Measurements from ENCODE around the gene PMEPA1.

PMEPA1 gene

GRCh38 chr20:57660181-57660921 lies 49.5 kb downstream of the PMEPA1 start:
- H3K4me3 ChIP-seq (ENCODE audit: low read depth, low read length) = no peak overlapping the region
- TF ChIP-seq ZFHX2 (tag by site-specific recombination; conservative IDR thresholded peaks at IDR 0.05) (peak; percentile 97), ZFP3 (tag by site-specific recombination; IDR thresholded peaks at IDR 0.05; ENCODE audit: low read depth) (peak; percentile 85), EGR2 (tag by site-specific recombination; IDR thresholded peaks at IDR 0.05; ENCODE audit: low read depth) (peak; percentile 97), ZBTB10 (tag by site-specific recombination; IDR thresholded peaks at IDR 0.05) (peak; percentile 73), ZNF501 (tag by site-specific recombination; IDR thresholded peaks at IDR 0.05) (no peak), ZBTB20 (tag by site-specific recombination; IDR thresholded peaks at IDR 0.05) (no peak)
- ChIA-PET POLR2A (no interaction called here), CTCF (no interaction called here)
- H3K4me1 ChIP-seq (ENCODE audit: control insufficient read depth, insufficient read depth, low read length) = no peaks in the 10 kb centered on the region
- no peak overlapping the region for H3K27ac ChIP-seq (ENCODE audit: extremely low read depth, low read depth, low read length)
- H3K9me3 ChIP-seq (ENCODE audit: control insufficient read depth, insufficient read depth, low read depth, low read length) = no peaks in the 10 kb centered on the region
- peaks cover 0 to 23% of the 10 kb centered on the region in 2 experiments; a peak in 1 of 3 replicates for H3K36me3 ChIP-seq (ENCODE audit: control insufficient read depth in 2 of 2, insufficient read depth in 1 of 2, low read length in 2 of 2)

- no peak for TF ChIP-seq ZNF449 (tag by site-specific recombination; IDR thresholded peaks at IDR 0.05)
- no peak for TF ChIP-seq ZNF692 (tag by site-specific recombination; IDR thresholded peaks at IDR 0.05)
- TF ChIP-seq ZSCAN16 (tag by site-specific recombination; IDR thresholded peaks at IDR 0.05) = no peak
- TF ChIP-seq HOXA7 (CRISPR knock-in tag; IDR thresholded peaks at IDR 0.05; ENCODE audit: borderline replicate concordance) = no peak
- no peak for TF ChIP-seq ZNF558 (tag by site-specific recombination; IDR thresholded peaks at IDR 0.05)
- TF ChIP-seq ZBTB21 (tag by site-specific recombination; IDR thresholded peaks at IDR 0.05) = no peak
- no peak for TF ChIP-seq ZNF704 (tag by site-specific recombination; IDR thresholded peaks at IDR 0.05)
- peaks cover 0 to 23% of the 10 kb centered on the region in 2 experiments; a peak in 1 of 3 replicates for H3K36me3 ChIP-seq (ENCODE audit: control insufficient read depth in 2 of 2, insufficient read depth in 1 of 2, low read length in 2 of 2)
- no peaks in the 10 kb centered on the region for H3K9me3 ChIP-seq (ENCODE audit: control insufficient read depth, insufficient read depth, low read depth, low read length)
- no peaks in the 10 kb centered on the region for H3K4me1 ChIP-seq (ENCODE audit: control insufficient read depth, insufficient read depth, low read length)
- no peak overlapping the region for H3K27ac ChIP-seq (ENCODE audit: extremely low read depth, low read depth, low read length)
- ChIA-PET CTCF (no interaction called here), POLR2A (no interaction called here)
- H3K4me3 ChIP-seq (ENCODE audit: low read depth, low read length) = no peak overlapping the region
Observed at GRCh38 chr20:57659517-57660180, 50.2 kb downstream of the PMEPA1 start.
